Sigmoid colon (tissue), 4 donors: ENCODE data around the gene BLOC1S3.

Experiments
- POLR2A ChIP-seq, 2 donors: fragments of 450-650 bp; IDR thresholded peaks; one replicate each; pipeline ENCODE4 v1.6.1; 2016; ENCODE audit warnings: antibody characterized with exemption in 2 of 2, mild to moderate bottlenecking in 2 of 2, moderate library complexity in 2 of 2
- POLR2AphosphoS5 ChIP-seq, 4 donors: sonication (generic); formaldehyde crosslinking; IDR thresholded peaks; one replicate each; pipeline ENCODE4 v1.6.1; 2017; ENCODE audit warnings: antibody characterized with exemption in 4 of 4
- TF ChIP-seq, protein P1 (sequence below), 4 experiments: fragments of 450-650 bp in 3 of 4; fragments of 200-600 bp in 1 of 4; IDR thresholded peaks; one replicate each; pipeline ENCODE4 v1.5.1; 2016 to 2019; ENCODE audit warnings: antibody characterized with exemption in 4 of 4, mild to moderate bottlenecking in 3 of 4, moderate library complexity in 2 of 4

DNA sequence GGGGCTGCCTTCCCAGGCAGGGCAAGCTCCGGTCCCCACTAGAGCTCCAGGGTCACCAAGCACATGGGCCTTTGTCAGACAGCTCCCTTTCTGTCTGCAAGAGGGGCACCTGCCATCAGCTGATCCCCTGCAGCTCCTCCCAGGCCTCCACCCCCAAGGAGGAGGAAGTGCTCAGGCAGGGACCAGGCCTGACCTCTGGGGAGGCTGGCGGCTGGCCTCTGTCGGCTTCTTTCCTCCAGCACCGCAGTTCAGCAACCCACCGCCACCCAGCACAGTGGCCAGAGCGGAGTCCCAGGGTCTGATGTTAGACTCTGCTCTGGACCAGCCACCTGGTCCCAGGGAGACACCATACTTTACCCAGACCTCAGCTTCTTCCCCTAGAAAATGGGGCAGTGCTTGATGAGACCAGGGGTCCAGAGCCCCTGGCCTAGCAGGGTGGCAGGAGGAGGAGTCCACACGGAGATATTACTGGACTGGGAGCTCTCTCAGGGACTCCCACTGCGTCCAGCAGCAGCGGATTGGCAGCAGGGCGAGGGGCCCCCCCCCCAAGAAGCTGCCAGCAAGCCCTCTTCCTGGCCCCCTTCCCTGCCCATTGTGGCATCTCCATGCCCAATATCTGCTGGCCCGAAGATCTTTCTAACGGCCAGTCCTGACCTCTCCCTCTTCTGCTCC lies 41.9 kb upstream of the BLOC1S3 start:
- TF ChIP-seq POLR2A (IDR thresholded peaks at IDR 0.05) (no peak), POLR2AphosphoS5 (IDR thresholded peaks at IDR 0.05) (no peak)
- TF ChIP-seq, protein P1, sequence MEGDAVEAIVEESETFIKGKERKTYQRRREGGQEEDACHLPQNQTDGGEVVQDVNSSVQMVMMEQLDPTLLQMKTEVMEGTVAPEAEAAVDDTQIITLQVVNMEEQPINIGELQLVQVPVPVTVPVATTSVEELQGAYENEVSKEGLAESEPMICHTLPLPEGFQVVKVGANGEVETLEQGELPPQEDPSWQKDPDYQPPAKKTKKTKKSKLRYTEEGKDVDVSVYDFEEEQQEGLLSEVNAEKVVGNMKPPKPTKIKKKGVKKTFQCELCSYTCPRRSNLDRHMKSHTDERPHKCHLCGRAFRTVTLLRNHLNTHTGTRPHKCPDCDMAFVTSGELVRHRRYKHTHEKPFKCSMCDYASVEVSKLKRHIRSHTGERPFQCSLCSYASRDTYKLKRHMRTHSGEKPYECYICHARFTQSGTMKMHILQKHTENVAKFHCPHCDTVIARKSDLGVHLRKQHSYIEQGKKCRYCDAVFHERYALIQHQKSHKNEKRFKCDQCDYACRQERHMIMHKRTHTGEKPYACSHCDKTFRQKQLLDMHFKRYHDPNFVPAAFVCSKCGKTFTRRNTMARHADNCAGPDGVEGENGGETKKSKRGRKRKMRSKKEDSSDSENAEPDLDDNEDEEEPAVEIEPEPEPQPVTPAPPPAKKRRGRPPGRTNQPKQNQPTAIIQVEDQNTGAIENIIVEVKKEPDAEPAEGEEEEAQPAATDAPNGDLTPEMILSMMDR (IDR thresholded peaks at IDR 0.05), result no peak
